Activated CD4-positive, alpha-beta T cell treated with anti-CD3 and anti-CD28 coated beads, Interleukin-2, Interleukin-6, amounts not matched to agents 100 ng/mL and 50 ng/mL, durations not matched to agents 16 hours and 8 hours (primary cell): ENCODE measurements around the gene ADARB2.
"Not testable (repeated sequence)": the region's sequence is repeated elsewhere in the genome, so short reads cannot be mapped to it uniquely, and the experiment has no call there.

ENCODE experiments used
- DNase-seq: peaks from one replicate; pipeline ENCODE4 v3.0.0-alpha.2; 2020

ADARB2 gene

GRCh38 chr10:1451362-1451888, 285.9 kb downstream of the ADARB2 start:
- no peak for DNase-seq

DNA sequence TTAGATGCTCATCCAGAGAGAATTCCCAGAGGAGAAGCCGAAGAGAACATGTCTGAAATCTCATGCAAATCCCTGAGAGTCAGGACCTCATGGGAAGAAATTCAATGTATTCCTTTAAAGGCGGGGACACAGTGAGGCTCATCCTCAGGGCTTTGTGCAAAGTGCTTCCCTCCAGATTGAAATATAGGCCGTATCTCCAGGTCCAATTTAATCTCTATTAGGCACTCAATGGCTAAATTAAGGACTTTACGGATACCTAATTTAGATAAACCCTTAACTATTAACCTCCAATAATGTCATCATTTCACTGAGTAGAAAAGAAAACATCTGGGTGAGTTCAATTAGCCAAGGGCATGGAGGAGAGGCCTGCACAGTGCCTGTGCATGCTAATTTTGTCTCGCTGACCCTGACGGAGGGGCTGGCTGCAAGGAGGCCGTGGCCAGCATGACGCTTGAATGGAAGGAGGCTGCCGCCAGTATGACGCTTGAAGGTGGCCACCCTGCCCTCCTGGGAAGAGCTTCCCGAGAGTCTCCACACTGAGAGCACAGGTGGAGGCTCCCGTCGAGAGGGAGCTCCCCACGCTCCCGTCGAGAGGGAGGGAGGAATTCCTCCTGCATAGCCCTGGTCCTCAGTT, 287.6 kb downstream of the ADARB2 start:
- no peak for DNase-seq

DNA sequence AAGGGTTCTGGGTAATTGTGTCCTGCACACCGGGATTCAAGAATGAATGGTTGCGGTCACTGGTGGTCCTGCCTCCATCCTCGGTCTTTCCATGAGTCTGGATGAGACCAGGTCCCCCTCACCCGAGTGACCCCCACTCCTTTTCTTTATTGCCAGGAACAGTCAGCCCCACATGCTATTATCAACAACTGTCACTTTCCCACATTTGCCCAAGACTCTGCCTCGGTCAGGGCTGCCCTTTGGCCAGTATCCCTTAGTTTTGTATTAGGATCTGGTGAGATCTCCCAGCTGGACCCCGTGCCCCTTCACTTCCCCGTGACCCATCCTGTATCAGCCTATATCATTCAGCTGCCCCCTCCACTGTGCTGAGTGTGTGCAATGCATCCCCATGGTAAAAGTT, 288.3 kb downstream of the ADARB2 start:
- no peak for DNase-seq

DNA sequence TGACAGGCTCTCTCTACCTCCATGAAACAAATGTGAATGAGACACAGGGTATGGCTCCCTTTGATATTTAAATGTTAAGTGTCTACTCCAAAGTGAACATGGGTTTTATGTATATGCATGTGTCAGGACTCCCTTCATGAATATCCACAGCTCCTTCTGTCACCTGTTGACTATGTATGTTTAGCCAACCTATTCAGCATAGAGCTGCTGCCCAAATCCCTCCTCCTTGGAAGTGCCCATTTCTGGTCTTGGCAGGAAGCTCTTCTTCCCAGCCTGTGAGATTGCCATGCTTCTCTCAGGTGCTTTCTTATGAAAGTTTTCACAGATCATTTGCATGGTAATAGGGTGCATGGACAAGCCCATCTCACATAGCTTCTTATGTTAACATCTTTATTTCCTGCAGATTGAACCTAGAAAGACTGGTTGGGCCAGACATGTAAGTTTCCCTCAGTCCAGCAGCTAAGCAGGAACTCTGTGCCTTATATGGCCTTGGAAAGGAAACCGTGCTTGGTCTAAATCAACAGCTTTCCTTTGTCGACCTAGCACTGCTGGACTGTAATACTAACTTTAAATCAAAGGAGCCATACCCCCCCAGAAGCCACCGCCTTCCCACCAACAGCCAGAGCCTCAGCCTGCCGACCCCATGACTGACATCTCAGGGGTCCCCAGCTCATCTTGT, 288.9 kb downstream of the ADARB2 start:
- no peak for DNase-seq

DNA sequence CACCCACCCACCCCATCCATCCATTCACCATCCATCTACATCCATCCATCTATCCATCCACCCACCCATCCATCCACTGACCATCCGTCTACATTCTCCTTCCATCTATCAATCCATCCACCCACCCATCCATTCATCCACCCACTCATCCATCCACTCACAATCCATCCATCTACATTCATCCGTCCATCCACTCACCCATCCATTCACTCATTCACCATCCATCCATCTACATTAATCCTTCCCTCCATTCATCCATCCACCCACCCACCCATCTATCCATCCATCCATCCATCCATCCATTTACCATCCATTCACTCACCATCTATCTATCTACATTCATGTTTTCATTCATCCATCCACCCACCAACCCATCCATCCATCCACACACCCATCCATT, 292.5 kb downstream of the ADARB2 start:
- no peak for DNase-seq

- no peak for DNase-seq
These were observed 296.4 kb downstream of the ADARB2 start for GRCh38 chr10:1440897-1441296.

GRCh38 chr10:1434912-1435692, 302.2 kb downstream of the ADARB2 start:
- no peak for DNase-seq

DNA sequence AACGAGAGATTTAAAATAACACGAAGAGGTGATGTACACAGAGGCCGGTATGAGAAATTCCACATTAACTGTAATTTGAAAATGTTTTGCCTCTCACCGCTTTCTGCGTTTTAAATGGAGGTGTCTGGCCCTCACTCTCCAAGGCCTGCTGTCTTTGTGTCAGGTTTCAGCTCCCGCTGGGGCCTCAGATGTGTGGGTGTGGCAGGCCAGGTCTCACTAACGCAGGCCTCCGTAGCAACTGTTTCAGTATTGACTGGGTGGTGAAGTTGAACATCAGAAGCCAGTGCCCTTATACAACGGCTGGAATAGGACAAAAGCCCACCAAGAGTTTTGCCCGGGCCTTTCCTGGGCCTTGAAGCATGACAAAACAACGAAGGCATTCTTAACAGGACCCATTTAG, 303.1 kb downstream of the ADARB2 start:
- DNase-seq: no peak

DNA sequence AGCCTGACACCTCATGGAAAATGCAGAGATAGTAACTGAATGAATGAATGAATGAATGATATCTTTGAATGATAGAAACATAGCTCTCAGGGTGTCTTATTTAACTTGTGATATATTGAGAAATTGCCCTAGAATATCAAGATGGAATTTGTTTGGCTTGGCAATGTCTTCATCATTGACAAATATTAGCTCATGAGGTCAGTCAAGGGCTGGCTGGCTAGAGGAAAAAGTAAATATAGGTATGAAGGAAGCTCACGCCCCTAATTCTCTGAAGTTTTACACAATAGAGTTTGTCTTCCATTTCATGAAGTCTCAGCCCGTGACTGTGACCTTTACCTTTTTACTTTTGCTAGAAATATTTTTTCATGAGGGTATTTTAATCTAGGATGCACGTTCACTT, 305.2 kb downstream of the ADARB2 start:
- DNase-seq: no peak

DNA sequence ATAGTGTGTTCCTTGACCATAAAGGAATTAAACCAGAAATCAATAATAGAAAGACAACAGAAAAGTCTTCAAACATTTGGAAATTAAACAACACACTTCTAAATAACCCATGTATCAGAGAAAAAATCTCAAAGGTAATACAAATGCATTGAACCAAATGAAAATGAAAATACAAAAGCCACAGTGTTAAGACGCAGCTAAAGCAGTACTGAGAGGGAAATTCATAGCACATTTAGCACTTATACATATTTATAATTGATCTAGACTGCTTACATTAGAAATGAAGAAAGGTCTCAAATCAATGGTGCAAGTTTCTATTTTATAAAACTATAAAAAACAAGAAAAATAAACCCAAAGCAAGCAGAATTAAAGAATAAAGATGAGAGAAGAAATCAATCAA, 306.1 kb downstream of the ADARB2 start:
- DNase-seq: no peak

DNA sequence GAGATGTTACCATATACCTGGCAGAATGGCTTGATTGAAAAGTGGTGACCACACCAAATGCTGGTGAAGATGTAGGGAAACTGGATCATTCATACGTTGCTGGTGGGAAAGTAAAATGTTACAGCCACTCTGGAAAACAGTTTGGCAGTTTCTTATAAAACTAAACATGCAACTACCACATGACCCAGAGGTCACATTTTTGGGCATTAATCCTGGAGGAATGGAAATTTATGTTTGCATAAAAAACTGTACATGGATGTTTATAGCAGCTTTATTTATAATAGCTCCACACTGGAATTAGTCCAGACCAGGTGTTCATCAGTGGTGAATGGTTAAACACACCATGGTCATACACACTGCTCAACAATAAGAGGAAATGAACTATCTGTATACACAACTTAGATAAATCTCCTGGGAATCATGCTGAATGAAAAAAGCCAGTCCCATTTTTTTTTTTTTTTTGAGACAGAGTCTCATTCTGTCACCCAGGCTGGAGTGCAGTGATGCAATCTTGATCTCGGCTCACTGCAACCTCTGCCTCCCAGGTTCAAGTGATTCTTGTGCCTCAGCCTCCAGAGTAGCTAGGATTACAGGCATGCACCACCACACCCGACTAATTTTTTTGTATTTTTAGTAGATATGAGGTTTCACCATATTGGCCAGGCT, 309.7 kb downstream of the ADARB2 start:
- DNase-seq: not testable (repeated sequence)

DNA sequence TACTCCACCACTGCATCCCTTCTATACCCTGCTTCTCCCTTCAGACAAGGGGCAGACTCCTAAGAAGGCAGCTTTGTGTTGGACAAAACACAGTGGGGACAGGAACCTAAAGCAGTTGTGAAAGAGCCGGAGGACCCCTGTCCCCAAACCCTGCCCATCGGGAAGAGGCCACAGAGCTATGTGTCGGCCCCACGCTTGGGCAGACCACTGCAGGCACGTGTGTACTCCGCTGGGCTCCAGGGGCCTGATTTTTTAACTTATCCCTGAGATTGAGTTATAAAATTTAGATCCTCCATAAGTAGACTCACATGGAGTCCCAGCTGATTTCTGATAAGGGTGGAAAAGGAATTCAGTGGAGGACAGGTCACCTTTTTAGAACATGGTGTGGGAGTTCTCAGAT, 310.5 kb downstream of the ADARB2 start:
- DNase-seq: no peak

- DNase-seq: peak; percentile 8
These were observed 311.4 kb downstream of the ADARB2 start for GRCh38 chr10:1425879-1426278.

- no peak for DNase-seq
These were observed 312.7 kb downstream of the ADARB2 start for GRCh38 chr10:1424648-1425047.

- no peak for DNase-seq
These were observed 313.6 kb downstream of the ADARB2 start for GRCh38 chr10:1423676-1424253.

GRCh38 chr10:1422275-1422674, 315.1 kb downstream of the ADARB2 start:
- DNase-seq: no peak

- DNase-seq: peak; percentile 79
These were observed 316.5 kb downstream of the ADARB2 start for GRCh38 chr10:1420661-1421362.

DNA sequence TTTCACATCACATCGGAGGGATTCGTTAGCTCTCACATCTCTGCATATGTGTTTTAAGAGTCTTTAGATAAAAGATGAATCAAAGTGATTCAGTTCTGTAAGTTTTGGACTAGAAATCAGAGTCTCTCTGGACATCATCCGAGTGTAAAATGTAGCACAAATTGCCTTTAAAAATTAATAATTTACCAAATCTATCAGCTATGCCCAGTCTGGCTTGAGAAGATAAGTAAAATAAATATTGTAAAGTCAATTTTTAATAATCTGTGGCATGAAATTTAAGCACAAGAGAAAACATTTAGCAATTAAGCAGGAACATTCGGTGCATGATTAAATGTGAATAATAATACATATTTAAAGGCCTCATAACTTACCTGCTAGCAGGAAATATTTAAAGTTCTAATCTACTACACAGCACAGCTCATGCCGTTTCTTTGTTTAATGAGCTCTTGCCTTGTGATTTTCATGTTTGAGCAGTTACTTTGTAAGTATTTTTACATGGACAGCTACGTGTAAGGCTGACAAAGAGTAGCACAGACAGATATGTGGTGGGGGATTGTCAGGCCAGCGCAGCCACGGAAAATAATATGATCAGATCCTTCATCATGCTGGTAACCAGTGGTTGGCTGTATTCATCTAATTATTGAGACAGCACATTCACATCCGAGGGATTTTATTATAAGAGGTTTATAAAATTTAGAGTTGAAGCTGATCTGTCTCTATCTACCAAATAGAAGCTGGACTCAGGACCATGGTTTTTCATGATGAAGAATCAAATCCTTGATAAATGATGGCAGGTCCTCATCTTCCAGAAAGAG, 317.3 kb downstream of the ADARB2 start:
- DNase-seq: no peak

- no peak for DNase-seq
These were observed 319.2 kb downstream of the ADARB2 start for GRCh38 chr10:1418031-1418550.

DNA sequence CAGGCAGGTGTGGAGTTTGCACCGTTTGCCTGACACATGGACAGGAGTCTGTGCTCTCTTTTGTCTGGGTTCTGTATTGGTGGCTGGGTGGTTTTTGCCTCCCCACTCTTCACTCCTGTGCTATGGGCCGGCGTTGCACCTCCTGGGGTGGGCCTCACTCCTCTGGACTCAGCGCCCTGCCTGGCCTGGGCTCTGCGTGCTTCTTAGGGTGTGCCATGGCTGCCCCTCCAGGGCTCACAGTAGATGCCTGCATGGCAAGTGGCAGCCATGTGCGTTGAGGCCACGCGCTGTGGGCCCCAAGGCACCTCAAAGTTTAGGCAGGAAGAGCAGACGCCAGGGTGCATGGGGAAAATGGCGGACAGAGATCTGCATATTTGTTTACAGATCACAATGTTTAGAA, 319.8 kb downstream of the ADARB2 start:
- DNase-seq: no peak

DNA sequence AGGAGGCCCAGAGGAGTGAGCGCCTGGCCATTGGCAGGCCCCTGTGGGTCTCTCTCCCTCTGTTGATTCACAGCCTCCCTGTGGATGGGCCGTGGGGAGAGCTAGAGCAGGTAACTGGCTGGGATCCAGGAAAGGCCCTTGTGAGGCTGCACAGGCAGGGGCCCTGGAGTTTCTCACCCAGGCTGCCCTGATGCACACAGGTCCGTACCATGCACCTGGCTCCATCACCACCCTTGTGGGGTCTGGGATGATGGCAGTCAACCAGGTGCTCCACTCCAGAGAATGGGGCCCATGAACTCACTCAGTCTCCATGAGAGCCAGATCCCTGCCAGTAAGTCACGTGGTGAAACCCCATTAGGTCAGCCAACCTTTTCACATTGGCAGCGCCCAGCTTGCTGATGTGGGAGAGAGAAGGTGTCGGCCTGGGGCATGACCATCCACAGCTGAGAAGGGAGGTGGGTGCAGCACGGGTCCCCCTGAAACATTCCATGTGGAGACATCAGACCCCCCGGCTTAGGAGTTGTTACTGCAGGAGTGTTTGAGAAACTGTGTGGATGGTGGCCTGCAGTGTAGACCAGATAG, 320.8 kb downstream of the ADARB2 start:
- DNase-seq: no peak
